Hematopoietic multipotent progenitor cell treated with erythropoietin and hydrocortisone succinate and interleukin-3 and kit ligand, for 4 days (in vitro differentiated cells): ENCODE measurements around the gene GLO1.
A peak's percentile ranks its signal among the peaks of the same experiment; 100 is the strongest.

Experiments used
- DNase-seq: peaks from one replicate; pipeline ENCODE4 v3.0.0-alpha.2; 2015

GLO1 gene

DNA sequence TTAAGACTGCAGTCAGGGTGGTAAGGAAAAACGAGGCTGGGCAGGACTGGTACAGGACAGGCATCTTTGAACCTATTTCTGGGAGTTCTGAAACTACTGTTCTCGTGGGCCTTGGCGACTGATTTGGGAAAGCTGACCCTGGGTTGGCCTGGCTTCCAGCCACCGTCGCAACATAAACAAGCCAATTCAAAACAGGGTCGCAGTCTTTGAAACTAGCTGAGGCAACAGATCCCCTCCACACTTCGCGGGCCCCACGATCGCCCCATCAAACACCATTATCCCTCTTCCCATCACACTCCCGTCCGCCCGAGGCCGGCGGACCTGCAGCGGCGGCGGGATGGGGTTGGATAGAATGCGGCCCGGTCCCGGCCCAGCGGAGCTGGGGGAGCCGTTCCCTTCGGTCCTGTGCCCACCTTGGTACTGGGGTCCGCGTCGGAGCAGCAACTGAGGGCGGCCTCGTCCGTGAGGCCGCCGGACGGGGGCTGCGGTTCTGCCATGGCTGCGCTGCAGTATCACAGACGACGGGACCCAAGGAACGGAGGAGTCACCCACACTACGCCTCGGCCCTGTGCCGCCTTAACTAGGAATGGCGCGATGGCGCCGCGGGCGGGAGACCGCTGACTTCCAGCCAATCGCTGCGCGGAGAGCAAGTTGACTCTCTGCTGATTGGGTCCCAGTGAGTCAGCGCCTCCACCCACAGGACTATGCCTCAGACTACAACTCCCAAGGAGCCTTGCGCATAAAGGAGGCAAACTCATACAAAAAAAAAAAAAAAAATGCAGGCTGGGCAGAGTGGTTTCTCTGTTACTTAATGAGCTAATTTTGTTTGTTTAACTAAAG is at the start of gene GLO1:
Gene GLO1, minus strand, starts transcription at position 588 of the 840 bp plus-strand sequence. Its CDS starts 91 bp downstream, at position 497.
- DNase-seq, result peak; percentile 99

DNA sequence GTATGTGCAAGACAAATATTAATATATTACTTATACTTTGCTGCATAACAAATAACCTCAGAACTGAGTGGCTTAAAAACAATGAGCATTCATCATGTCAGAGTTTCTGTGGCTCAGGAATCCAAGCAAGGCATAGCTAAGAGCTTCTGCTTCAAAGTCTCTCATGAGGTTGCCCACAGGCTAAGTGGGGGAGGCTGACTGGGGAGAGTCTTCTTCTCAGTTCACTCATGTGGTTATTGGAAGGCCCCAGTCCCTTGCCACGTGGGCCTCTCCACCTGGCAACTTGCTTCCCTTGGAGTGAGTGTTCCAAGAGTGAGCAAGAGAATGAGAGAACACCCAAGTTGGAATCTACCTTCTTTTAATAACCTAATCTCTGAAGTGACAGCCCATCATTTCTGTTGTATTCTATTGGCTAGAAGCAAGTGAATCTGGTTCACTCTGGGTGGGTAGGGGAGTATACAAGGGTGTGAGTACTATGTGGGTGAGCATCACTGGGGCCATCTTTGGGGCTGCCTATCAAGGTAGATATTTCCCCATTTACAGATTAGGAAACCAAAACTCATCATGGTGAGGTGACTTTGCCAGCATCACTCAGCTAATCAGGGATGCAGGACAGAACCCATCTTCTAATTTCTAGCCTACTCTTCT is 48.1 kb upstream of the GLO1 start:
- DNase-seq, result no peak

DNA sequence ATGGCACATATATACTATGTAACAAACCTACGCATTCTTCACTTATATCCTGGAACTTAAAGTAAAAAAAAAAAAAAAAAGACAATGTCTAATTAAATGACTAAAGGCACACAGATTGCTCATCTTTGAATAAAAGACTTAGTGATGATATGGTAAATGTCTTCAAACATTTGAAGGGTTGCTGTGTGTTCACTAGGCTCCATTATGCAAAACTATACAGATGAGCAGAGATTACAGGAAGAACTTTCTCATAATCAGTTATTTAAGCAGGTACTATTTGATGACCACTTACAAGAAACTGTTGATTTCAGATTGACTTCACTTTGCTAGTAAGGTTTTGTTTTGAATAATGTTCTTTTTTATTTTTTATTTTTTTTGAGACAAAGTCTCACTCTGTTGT is 46.5 kb upstream of the GLO1 start:
- DNase-seq, result no peak

DNA sequence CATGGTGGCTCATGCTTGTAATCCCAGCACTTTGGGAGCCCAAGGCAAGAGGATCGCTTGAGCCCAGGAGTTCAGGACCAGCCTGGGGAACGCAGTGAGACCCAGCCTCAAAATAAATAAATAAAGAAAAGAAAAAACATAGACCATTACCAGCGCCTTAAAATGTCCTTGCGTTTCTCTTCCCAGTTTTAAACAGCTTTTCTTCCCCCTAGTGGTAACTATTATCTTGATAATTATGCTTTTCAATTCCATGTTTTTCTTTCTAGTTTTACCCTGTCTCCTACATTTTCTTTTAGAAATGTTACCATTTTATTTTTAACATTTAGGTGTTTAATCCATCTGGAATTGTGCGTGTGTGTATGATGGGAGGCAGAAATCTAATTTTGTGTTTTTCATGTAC is 36.6 kb upstream of the GLO1 start:
- peak; percentile 43 for DNase-seq

DNA sequence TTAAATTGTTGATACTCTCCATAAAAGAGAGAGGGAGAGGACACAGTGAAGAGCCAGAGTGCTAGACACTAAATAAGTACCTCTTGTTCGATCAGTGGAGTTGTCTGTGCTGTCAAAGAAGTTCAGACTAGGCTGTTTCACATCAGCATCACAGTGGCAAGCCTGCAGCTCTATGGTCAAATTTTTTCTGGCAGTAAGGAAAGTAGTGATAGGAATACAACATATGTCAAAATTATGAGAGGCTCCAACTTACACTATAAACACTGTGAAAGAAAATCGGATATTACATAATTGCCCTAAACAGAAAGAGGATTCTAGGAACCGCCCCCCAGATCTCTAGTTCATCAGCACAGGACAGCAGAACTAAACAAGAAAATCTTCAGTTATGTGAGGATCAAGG is 35.3 kb upstream of the GLO1 start:
- DNase-seq, result no peak

DNA sequence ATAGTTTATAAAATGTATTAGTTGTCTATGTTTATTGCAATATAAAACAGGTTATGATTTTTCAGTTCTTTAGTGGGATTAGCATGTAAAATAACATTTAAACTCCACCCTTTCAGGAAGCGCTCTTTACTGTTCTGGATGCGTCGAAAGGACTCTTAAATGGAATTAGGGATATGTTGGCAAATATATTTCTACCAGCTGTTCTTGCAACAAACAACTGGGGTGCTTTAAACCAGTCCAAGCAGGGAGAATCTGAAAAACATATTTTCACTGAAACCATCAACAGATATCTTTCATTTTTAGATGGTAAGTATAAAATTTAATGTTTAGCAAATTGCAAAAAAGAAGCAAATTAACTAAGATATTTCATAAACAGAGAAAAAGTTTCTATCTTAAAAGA is 34.0 kb upstream of the GLO1 start:
- DNase-seq, result no peak

DNA sequence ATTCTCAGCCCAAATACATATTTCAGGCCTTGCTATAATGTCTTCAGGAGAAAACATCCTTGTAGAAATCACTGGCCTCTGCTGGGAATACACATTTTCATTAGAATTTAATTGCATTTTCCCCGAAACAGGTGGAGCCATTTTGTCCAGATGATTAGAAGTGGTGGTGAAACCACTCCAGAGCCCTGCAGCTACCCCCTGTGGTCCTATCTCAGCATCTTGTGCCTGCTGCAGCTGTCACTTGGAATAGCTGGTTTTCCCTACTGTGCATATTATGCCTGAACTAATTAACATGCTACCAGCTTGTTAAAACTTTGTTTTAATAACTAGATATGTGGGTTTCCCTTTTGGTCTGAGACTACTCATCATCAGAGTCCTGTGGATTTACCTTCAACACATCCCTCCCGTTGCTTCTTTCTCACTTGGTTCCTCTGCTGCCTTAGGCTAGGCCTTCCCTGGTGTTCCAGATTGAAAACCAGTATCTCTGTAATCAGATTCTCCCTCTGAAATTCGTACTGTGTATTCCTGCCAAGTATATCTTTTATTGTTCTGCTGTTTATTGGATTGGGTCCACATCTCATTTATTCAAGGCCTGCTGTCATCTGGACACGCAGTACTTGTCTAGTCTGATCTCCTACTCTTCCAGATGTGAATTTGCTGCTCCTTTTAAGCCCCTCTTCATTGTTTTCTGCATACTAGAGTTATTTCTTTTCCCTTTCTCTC is 27.4 kb upstream of the GLO1 start:
- no peak for DNase-seq

DNA sequence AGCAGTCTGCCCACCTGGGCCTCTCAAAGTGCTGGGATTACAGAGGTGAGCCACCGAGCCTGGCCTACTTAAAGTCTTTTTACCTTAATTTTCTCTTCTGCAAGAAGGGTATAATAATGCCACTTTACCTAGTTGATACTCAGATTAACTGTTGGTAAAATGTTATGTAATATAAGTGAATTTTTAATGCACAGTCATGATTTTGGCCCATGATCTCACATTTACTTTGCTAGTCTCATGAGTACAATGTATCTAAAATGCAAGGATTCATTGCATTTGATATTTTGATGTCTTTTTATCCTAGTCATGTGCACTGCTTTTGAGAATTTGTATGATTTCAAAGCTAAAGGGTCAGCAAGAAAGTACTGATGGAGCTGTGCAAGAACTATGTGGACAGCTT is 25.3 kb upstream of the GLO1 start:
- no peak for DNase-seq

DNA sequence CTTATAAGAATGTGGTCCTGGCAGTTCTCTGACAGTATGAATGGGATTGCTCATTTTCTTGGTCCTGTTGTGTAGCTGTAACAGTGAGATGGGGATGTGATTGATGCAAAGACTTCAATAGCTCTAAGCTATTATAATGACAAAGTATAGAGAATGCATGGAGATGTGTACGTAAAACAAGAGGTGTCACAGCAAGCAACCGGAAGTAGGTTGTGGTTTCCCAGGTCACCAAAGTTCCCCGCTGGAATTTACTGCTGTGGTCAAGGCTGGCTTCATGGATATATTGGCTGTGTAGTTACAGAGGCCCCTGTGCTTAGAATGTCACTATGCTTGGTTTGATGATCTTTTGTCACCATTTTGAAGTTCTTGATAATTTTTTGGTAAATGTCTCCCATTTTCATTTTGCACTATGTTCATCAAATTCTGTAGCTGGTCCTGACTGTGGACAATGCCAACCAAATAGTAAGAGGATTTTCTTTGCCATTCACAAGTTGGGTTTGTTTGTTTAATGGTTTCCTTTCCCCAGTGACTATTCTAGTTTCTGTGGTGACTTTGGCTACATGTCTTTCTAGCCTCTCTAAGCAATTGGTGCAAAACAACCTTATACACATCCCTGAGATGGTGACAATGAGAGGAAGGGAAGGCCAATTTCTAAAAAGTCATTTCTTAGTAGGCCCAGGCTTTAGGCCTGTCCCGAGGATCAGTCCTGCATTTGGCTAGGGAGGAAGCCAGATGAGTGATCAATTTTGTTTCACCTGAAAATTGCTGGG is 22.7 kb upstream of the GLO1 start:
- no peak for DNase-seq

DNA sequence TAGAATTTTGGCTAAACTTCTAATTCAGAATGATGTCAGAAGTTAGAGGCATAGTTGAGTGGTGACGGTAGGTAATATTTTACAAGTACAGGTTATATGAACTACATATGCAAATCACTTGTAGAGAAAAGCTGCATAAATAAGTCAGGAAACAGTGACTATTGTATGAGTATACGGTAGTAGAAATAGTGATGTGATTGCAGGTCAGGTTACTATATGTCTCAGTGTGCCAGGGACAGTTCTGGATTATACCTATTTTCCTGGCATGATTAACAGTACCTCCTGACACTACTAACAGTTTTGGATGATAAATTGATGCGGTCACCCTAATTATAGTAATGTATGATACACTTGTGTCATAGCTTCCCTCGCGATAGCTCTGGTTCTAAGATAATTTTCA is 21.4 kb upstream of the GLO1 start:
- no peak for DNase-seq

DNA sequence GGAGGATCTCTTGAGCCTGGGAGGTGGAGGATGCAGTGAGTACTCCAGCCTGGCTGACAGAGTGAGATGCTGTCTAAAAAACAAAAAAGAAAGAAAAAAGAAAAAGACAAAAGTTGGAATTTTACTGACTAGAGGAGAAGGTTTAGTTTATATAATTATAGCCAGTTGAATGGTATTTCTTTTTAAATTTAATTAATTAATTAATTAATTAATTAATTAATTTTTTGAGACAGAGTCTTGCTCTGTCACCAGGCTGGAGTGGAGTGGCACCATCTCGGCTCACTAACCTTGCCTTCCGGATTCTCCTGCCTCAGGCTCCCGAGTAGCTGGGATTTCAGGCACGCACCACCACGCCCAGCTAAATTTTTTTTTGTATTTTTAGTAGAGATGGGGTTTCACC is 20.8 kb upstream of the GLO1 start:
- no peak for DNase-seq

DNA sequence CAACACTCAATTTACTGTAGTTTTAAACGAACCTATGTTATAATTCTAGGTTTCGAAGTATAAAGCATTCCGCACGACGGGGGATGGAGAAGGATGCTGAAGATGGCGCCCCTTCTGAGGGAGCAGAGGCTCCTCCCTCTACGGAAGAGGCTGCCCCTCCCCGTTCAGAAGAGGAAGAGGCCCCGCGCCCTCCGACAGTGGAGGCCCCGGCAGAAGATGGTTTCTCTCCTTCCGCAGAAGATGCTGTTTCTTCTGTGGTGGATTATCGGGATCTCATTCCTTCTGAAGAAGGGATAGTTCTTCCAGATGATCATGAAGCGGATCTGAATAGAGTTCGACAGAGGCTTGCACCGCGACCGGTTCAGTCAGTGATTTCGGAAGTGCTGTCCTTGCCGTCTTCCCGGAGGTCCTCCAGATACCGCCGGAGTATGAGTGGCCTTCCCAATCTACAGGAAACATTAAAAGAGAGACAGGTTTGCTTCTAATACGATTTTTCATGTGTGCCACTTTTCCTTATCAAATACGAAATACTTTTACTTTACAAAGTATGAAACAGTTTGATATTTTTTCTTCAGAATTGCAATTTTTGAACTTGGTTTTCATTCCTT is 19.9 kb upstream of the GLO1 start:
- DNase-seq, result no peak

DNA sequence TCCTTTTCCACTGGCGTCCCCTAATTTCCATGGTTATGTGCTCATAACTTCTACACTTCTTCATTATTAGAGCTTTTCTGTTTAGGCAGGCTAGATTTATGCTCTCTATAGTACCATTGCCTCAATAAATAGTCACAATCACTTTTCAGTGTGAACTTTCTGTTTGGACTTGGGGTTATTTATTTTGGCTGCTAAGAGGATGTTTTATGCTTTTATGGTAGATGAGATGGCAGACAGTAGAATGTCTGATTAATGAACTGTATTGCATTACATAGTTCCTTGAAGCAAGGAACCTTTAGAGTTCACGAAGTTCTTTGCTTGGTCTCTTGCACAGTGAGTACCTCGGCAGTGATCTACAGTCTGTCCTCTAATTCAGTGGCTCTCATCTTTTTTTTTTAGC is 19.1 kb upstream of the GLO1 start:
- no peak for DNase-seq

DNA sequence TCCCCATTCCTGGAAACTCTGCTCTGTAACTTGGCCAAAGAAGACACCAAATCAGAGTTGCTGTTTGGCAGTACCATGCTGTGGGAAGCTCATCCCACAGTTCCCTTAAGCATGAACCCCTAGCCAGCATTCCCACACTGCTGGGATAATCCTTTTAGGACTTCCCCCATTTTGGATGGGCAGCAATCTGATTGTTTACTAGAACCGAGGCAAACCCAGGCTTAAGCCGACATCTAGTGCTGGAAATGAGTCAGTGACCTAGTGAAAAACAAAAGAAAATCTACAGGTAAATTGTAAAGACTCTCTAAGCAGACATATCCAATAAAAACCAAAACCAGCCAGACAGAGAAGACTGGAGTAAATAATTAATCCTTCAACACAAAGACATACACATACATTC is 17.4 kb upstream of the GLO1 start:
- no peak for DNase-seq

DNA sequence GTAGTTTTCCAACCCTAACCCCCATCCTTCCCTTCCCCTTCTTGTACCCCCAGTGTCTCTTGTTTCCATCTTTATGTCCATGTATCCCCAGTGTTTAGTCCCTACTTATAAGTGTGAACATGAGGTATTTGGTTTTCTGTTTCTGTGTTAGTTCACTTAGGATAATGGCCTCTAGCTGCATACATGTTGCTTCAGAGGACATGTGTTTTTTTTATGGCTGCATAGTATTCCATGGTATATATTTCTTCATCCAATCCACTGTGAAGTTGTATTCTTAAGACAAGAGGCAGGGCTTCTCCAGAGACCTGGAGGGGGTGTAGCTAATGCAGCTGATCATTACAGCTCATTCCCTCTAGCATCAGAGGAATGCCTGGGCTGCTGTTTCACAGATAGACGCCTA is 16.4 kb upstream of the GLO1 start:
- no peak for DNase-seq

DNA sequence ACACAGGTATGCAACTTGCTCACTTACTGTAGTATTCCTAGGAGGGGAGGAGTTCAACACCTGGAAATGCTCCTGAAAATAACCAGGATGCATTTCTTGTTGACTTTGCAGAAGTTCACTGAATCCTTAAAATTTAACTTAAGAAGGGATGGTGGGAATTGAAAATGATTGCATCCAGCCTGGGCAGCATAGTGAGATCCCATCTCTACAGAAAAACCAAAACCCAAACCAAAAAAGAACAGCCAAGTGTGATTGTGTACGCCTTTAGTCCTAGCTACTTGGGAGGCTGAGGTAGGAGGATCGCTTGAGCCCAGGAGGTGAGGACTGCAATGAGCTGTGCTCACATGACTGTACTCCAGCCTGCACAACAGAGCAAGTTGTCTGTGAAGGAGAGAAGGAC is 13.9 kb upstream of the GLO1 start:
- no peak for DNase-seq

DNA sequence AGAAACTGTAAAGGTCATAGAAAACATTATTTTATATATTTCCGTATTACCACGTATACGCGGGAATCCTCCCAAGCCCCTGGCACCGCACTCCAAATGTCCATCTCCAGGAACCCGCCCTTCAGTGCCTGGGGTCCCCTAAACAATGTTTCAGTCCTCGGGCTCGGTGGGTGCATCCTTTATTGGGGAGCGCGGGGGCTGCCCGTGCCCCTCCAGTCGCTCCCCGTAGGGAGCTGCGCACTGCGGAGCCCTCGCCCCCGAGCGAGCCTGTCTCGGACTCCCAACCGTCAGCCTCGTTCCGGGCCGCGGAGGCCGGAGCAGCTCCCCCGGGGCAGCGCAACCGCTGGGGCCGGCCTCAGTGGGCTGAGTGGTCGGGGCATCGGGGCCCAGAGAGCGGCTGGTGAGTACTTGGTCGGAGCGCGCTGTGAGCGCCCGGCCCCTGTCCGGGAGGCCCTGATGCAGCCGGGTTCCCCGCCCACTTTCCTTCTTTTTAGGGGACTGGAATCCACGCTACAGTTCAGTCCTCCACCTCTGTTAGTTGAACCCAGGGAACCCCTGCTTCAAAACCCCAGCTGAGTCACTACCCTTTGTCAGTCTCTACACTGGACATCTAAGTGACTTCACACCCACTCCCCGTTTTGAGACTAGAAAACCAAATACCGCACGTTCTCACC is 12.2 kb upstream of the GLO1 start, which contains the start of gene DNAH8:
Gene DNAH8, plus strand, starts transcription at position 296 of the 674 bp plus-strand sequence. CDS start 7,499 bp downstream, outside the sequence.
- DNase-seq, result peak; percentile 27

DNA sequence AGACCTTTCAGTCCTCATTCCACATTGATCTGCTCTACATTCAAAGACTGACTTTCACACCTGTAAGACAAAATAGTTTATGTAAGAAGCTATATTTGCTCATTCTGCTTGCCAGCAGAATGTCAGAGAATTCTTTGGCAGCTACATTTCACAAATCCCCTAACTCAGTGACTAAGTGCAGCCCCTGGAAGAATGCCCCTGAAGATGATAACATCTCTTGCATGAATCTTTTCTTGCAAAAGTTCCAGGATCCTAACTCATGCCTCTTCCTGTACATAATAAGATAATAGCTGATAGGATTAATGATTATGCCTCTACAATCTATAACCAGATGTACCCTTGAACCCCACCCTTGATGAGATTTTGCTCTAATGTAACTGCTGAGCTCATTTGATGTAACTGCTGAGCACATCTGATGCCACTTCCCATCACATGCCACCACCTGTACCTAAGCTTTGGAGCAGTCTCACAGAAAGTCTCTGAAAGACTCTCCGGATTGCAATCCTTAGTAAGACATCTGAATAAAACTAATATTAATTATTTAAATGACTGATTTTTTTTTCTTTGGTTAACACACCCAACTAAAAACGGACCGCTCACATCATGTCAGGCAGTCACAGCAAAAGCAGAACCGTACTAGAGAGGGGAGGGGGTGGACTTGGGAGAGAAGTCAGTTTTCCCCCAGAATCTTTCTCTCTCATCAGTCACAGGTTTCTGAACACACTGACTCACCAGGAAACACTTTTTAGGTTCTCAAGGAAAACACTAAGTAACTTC is 11.5 kb upstream of the GLO1 start:
- DNase-seq, result peak; percentile 48

DNA sequence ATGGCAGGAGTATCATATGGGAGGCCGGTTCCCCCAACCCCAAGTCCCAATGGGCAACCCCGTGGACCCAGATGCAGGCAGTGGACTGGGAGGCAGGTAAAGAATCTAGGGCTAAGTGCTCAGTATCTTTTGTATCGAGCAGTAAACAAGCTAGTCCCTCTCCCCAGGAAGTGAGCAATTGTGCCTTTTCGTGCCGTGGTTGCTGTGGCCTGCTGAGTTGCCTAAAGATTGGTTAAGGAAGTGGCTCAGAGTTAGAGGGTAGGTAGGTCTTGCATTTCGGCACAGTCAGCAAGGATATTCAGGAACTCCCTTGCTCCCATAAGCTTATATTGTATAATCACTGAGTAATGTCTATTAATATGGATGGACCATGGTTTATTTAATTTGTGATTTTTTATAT is 10.9 kb upstream of the GLO1 start:
- DNase-seq, result peak; percentile 79

DNA sequence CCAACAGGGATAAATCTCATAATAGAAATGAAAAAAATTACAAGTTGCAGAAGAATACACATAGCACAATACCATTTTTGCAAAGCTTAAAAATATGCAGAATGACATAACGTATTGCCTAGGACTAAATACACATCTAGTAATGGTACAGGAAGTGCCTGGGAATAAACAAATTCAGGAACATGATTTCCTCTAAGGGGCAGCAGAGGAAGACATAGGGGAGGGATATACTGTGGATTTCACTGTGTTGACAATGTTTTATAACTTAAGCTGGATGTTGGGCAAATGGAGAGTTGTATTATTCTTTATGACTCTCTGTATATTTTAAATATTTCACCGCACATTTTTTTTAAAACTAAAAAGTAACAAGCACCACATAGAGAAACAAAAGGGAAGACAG is 5.6 kb upstream of the GLO1 start:
- no peak for DNase-seq

DNA sequence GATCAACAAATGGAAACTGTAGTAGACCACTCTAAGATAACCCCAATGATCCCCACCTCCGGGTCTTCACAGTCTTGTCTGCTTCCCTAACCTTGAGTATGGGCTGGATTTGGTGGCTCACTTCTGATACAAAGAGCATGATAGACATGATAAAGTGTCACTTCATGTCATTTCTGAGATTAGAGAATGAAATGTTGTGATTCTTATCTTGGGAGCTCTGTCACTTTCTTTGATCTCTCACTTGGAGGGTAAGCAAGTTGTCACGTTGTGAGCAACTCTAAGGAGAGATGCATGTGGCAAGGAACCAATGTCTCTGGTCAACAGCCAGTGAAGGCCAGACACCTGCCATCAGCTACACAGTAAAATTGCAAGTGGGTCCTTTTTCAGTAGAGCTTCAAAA is 3.0 kb upstream of the GLO1 start:
- no peak for DNase-seq
